GM21360 (cell line): ENCODE results near the gene AUTS2.
A peak's percentile ranks its signal among the peaks of the same experiment; 100 is the strongest.

Source experiments
- ATAC-seq: cut with Tn5 transposase; IDR thresholded peaks from one replicate; pipeline ENCODE4 v1.9.1; 2021; ENCODE audit warnings: mild to moderate bottlenecking, moderate library complexity; ENCODE audit not compliant: unreplicated experiment

AUTS2 gene

GRCh38 chr7:70701991-70702390, 1103.7 kb downstream of the AUTS2 start:
- ATAC-seq = no peak

GRCh38 chr7:70703785-70704184, 1105.5 kb downstream of the AUTS2 start:
- ATAC-seq = no peak

GRCh38 chr7:70704831-70705346, 1106.6 kb downstream of the AUTS2 start:
- no peak for ATAC-seq

- no peak for ATAC-seq
Measured at GRCh38 chr7:70706204-70706603, 1107.9 kb downstream of the AUTS2 start.

- ATAC-seq = no peak
Measured at GRCh38 chr7:70706698-70707097, 1108.4 kb downstream of the AUTS2 start.

GRCh38 chr7:70707823-70708243, 1109.6 kb downstream of the AUTS2 start:
- ATAC-seq = no peak

- ATAC-seq = peak; percentile 74
Measured at GRCh38 chr7:70710011-70710480, 1111.8 kb downstream of the AUTS2 start.

GRCh38 chr7:70710651-70711050, 1112.4 kb downstream of the AUTS2 start:
- no peak for ATAC-seq

- no peak for ATAC-seq
Measured at GRCh38 chr7:70711452-70711851, 1113.2 kb downstream of the AUTS2 start.

- ATAC-seq = no peak
Measured at GRCh38 chr7:70712942-70713341, 1114.7 kb downstream of the AUTS2 start.

- ATAC-seq = no peak
Measured at GRCh38 chr7:70714506-70715038, 1116.3 kb downstream of the AUTS2 start.

GRCh38 chr7:70717553-70718329, 1119.5 kb downstream of the AUTS2 start:
- ATAC-seq = no peak

- ATAC-seq = no peak
Measured at GRCh38 chr7:70719125-70719524, 1120.8 kb downstream of the AUTS2 start.

GRCh38 chr7:70720191-70720873, 1122.1 kb downstream of the AUTS2 start:
- ATAC-seq = no peak

- no peak for ATAC-seq
Measured at GRCh38 chr7:70721500-70721899, 1123.2 kb downstream of the AUTS2 start.

GRCh38 chr7:70723339-70723738, 1125.1 kb downstream of the AUTS2 start:
- ATAC-seq = no peak

GRCh38 chr7:70725448-70725847, 1127.2 kb downstream of the AUTS2 start:
- no peak for ATAC-seq

- no peak for ATAC-seq
Measured at GRCh38 chr7:70726294-70726693, 1128.0 kb downstream of the AUTS2 start.

GRCh38 chr7:70726951-70727378, 1128.7 kb downstream of the AUTS2 start:
- ATAC-seq = peak; percentile 74

GRCh38 chr7:70727861-70728260, 1129.6 kb downstream of the AUTS2 start:
- no peak for ATAC-seq

GRCh38 chr7:70728872-70729552, 1130.7 kb downstream of the AUTS2 start:
- no peak for ATAC-seq
